Measurements from ENCODE around the gene HRH4. TPM values are rescaled to one million over a fixed set of nuclear protein-coding genes. Genes with fewer than 3 reads are reported as not detected.

Gene HRH4
- total RNA-seq, 3 donors from 2014 or later = 0.41 TPM; not detected in 2

GRCh38 chr18:24482821-24483220 lies 22.4 kb downstream of the HRH4 start:
- Mint-ChIP-seq H3K36me3 (ENCODE audit: insufficient read depth) (peaks cover 2% of the 10 kb centered on the region), H3K9me3 (peaks cover 3% of the 10 kb centered on the region), H3K27me3 (ENCODE audit: low read depth) (peaks cover 11% of the 10 kb centered on the region), H3K4me3 (no peak overlapping the region), H3K4me1 (ENCODE audit: low read depth) (peaks cover 4% of the 10 kb centered on the region)
- no peak for ATAC-seq
- DNase-seq = no peak

DNA sequence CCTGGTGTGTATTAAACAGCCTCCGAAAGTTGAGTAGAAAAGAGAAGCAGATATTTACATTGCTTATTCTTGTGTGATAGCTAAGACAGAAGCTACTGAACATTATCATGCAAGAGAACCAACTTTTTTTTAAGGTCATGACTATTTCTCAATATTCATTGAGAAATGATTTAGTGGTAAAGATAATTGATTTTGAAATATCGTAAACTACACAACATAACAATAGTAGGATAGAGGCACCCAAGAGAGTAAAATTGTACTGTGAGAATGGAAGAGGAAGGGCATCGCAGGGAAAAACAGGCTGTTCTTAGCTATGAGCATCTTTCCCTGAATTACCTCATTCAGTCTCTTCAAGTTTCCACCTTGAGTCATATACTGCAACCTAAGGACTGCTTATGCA lies 25.2 kb downstream of the HRH4 start:
- DNase-seq (no peak), ATAC-seq (no peak)
- no peaks in the 10 kb centered on the region for H3K9me3 Mint-ChIP-seq
- peaks cover 9% of the 10 kb centered on the region for H3K4me1 Mint-ChIP-seq (ENCODE audit: low read depth)
- peaks cover 12% of the 10 kb centered on the region for H3K27me3 Mint-ChIP-seq (ENCODE audit: low read depth)
- H3K4me3 Mint-ChIP-seq = no peak overlapping the region
- no peaks in the 10 kb centered on the region for H3K36me3 Mint-ChIP-seq (ENCODE audit: insufficient read depth)

- Mint-ChIP-seq H3K4me3 (no peak overlapping the region), H3K4me1 (ENCODE audit: low read depth) (peaks cover 11% of the 10 kb centered on the region), H3K27me3 (ENCODE audit: low read depth) (peaks cover 13% of the 10 kb centered on the region), H3K36me3 (ENCODE audit: insufficient read depth) (no peaks in the 10 kb centered on the region), H3K9me3 (no peaks in the 10 kb centered on the region)
- DNase-seq (no peak), ATAC-seq (no peak)
Observed at GRCh38 chr18:24486684-24487083, 26.2 kb downstream of the HRH4 start.

GRCh38 chr18:24488824-24489493 lies 28.5 kb downstream of the HRH4 start:
- DNase-seq (no peak), ATAC-seq (peak in 1 of 2 donors; percentile 32)
- H3K4me1 Mint-ChIP-seq (ENCODE audit: low read depth) = peaks cover 16% of the 10 kb centered on the region
- H3K9me3 Mint-ChIP-seq = no peaks in the 10 kb centered on the region
- no peak overlapping the region for H3K4me3 Mint-ChIP-seq
- H3K36me3 Mint-ChIP-seq (ENCODE audit: insufficient read depth) = no peaks in the 10 kb centered on the region
- H3K27me3 Mint-ChIP-seq (ENCODE audit: low read depth) = peaks cover 14% of the 10 kb centered on the region

DNA sequence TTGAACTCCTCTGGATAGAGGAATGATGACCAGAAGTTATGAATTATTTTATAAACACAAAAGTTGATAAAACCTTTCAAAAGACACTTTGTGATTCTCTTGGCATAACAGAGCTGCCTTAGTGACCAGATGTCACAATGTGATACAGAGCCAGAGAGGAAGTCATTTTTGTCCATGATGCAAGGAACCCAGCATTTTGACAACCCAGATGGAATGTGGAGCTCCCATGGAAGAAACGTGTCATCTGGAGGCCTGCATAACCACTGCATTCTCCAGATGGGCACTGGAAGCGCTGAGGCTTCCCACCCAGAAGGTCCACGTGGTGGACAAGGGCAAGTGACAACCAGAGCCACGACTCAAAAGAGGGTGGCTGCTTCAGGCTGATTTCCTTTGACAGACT lies 30.1 kb downstream of the HRH4 start:
- no peaks in the 10 kb centered on the region for H3K36me3 Mint-ChIP-seq (ENCODE audit: insufficient read depth)
- H3K27me3 Mint-ChIP-seq (ENCODE audit: low read depth) = peaks cover 15% of the 10 kb centered on the region
- ATAC-seq = no peak
- H3K9me3 Mint-ChIP-seq = no peaks in the 10 kb centered on the region
- H3K4me1 Mint-ChIP-seq (ENCODE audit: low read depth) = peaks cover 16% of the 10 kb centered on the region
- no peak overlapping the region for H3K4me3 Mint-ChIP-seq
- no peak for DNase-seq

GRCh38 chr18:24491927-24492834 lies 31.7 kb downstream of the HRH4 start:
- Mint-ChIP-seq H3K4me3 (peak overlapping the region; percentile 17), H3K36me3 (ENCODE audit: insufficient read depth) (no peaks in the 10 kb centered on the region), H3K9me3 (no peaks in the 10 kb centered on the region), H3K4me1 (ENCODE audit: low read depth) (peaks cover 13% of the 10 kb centered on the region), H3K27me3 (ENCODE audit: low read depth) (peaks cover 14% of the 10 kb centered on the region)
- ATAC-seq (peak; percentile 47 to 58), DNase-seq (no peak)

DNA sequence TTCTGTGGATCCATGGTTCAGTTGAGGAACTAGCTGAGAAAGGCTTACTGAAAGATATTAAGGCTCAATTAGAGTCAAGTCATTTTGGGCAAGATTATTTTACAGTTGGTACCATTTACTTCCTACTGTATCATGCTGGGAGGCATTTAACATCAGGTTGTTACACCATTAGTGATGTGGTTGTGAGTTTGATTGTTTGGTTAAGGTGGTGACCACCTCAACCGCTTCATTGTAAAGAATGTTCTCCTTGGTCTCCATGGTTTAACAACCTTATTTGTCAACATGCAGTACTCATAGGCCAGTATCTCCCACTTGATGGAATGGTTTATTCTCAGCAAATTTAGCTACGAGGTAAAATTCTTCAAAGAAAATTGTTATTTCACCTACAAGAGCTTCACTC lies 34.1 kb downstream of the HRH4 start:
- peaks cover 7% of the 10 kb centered on the region for H3K4me1 Mint-ChIP-seq (ENCODE audit: low read depth)
- H3K4me3 Mint-ChIP-seq = no peak overlapping the region
- no peak for DNase-seq
- H3K9me3 Mint-ChIP-seq = no peaks in the 10 kb centered on the region
- ATAC-seq = no peak
- peaks cover 13% of the 10 kb centered on the region for H3K27me3 Mint-ChIP-seq (ENCODE audit: low read depth)
- no peaks in the 10 kb centered on the region for H3K36me3 Mint-ChIP-seq (ENCODE audit: insufficient read depth)

- DNase-seq (no peak), ATAC-seq (no peak)
- Mint-ChIP-seq H3K27me3 (ENCODE audit: low read depth) (peaks cover 7% of the 10 kb centered on the region), H3K9me3 (no peaks in the 10 kb centered on the region), H3K4me1 (ENCODE audit: low read depth) (no peaks in the 10 kb centered on the region), H3K4me3 (no peak overlapping the region), H3K36me3 (ENCODE audit: insufficient read depth) (no peaks in the 10 kb centered on the region)
Observed at GRCh38 chr18:24497031-24497754, 36.8 kb downstream of the HRH4 start.

DNA sequence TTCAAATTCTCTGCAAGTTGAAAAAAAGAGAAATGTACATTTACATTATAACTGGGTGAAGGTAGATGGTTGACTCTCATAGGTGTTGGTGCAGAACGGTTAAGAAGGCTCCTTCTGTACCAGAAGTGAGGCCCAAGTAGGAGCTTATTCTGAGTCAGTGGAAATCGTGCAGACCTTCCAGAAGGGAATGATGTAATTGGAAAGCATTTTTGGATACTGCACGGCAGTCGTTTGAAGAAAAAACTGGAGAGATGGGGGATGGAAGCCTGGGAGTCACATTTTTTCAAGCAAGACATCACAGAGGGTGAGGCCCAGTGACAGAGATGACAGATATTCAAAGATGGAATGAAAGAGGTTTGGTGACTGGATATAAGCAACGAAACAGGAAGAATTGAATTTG lies 39.4 kb downstream of the HRH4 start:
- Mint-ChIP-seq H3K36me3 (ENCODE audit: insufficient read depth) (no peaks in the 10 kb centered on the region), H3K4me1 (ENCODE audit: low read depth) (no peaks in the 10 kb centered on the region), H3K27me3 (ENCODE audit: low read depth) (peaks cover 3% of the 10 kb centered on the region), H3K9me3 (no peaks in the 10 kb centered on the region), H3K4me3 (no peak overlapping the region)
- no peak for ATAC-seq
- DNase-seq = no peak

DNA sequence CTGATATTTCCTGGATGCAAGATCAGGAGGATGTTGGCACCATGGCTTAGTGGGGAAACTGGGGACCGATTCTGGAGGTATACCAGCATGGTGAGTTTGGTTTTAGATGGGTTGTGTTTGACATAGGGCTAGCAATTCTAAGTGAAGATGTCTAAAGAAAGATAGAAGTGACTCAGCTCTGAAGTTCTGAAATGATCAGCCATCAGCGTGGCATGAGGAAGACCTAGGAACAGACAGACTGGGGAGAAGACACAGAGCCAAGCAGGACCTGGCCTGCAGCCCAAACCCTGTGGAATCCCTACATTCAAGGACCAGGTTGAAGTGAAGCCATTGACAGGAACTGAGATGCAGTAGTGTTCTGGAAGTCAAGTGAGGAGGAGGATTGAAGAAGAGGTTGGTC lies 39.8 kb downstream of the HRH4 start:
- no peak for ATAC-seq
- H3K36me3 Mint-ChIP-seq (ENCODE audit: insufficient read depth) = no peaks in the 10 kb centered on the region
- DNase-seq = no peak
- no peaks in the 10 kb centered on the region for H3K9me3 Mint-ChIP-seq
- no peak overlapping the region for H3K4me3 Mint-ChIP-seq
- peaks cover 3% of the 10 kb centered on the region for H3K27me3 Mint-ChIP-seq (ENCODE audit: low read depth)
- H3K4me1 Mint-ChIP-seq (ENCODE audit: low read depth) = no peaks in the 10 kb centered on the region

DNA sequence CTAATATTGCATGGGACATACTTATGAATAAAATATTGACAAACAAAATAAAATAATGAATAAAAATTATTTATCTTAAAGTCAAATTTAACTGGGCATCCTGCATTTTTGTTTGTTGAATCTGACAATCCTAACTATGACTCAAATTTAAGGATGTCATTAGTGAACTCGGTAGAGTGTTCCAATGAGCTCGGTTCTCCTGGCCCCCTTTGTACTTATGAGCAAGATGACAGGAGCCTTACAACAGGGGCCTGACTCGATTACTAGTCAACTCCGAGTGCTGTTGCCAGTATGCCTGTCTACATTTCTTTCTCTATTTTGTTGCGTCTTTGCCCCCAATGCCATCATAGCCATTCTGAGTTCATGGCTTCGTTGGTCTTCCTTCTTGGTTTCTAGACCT lies 40.3 kb downstream of the HRH4 start:
- no peak for DNase-seq
- no peak for ATAC-seq
- H3K9me3 Mint-ChIP-seq = no peaks in the 10 kb centered on the region
- peaks cover 3% of the 10 kb centered on the region for H3K27me3 Mint-ChIP-seq (ENCODE audit: low read depth)
- H3K4me1 Mint-ChIP-seq (ENCODE audit: low read depth) = no peaks in the 10 kb centered on the region
- no peak overlapping the region for H3K4me3 Mint-ChIP-seq
- no peaks in the 10 kb centered on the region for H3K36me3 Mint-ChIP-seq (ENCODE audit: insufficient read depth)

- Mint-ChIP-seq H3K4me1 (ENCODE audit: low read depth) (no peaks in the 10 kb centered on the region), H3K9me3 (no peaks in the 10 kb centered on the region), H3K27me3 (ENCODE audit: low read depth) (peaks cover 3% of the 10 kb centered on the region), H3K36me3 (ENCODE audit: insufficient read depth) (no peaks in the 10 kb centered on the region), H3K4me3 (no peak overlapping the region)
- ATAC-seq = no peak
- DNase-seq = no peak
Observed at GRCh38 chr18:24502667-24503523, 42.5 kb downstream of the HRH4 start.

- H3K4me1 Mint-ChIP-seq (ENCODE audit: low read depth) = no peaks in the 10 kb centered on the region
- DNase-seq (no peak), ATAC-seq (no peak)
- no peaks in the 10 kb centered on the region for H3K27me3 Mint-ChIP-seq (ENCODE audit: low read depth)
- H3K9me3 Mint-ChIP-seq = no peaks in the 10 kb centered on the region
- no peaks in the 10 kb centered on the region for H3K36me3 Mint-ChIP-seq (ENCODE audit: insufficient read depth)
- no peak overlapping the region for H3K4me3 Mint-ChIP-seq
Observed at GRCh38 chr18:24504401-24504800, 44.0 kb downstream of the HRH4 start.

DNA sequence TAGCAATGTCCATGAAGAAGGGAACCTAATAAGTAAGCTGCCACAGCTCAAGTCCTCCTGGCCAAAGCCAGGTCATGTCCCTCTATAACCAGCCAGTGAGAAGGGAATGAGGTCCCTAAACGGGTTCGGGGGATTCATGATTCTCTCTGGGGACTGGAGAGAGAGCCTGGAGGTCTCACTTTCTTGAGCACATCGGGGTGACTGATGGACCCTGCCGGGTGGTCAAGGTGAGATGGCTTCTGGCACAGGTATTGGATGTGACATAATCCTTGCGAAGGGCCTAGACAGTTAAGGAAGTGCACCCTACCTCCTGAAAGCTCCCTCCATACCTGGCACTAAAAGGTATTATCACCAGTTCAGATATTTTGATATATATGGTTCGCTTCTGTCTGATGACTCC lies 45.7 kb downstream of the HRH4 start:
- Mint-ChIP-seq H3K9me3 (no peaks in the 10 kb centered on the region), H3K36me3 (ENCODE audit: insufficient read depth) (no peaks in the 10 kb centered on the region), H3K27me3 (ENCODE audit: low read depth) (no peaks in the 10 kb centered on the region), H3K4me3 (no peak overlapping the region), H3K4me1 (ENCODE audit: low read depth) (no peaks in the 10 kb centered on the region)
- ATAC-seq = no peak
- no peak for DNase-seq

All from activated T-cell treated with anti-CD3 and anti-CD28 coated beads, Interleukin-2, amount 50 U/mL, for 4 hours (primary cell).